PC-9 (cell line): ENCODE results near the gene MYO10. TPM values are rescaled to one million over a fixed set of nuclear protein-coding genes. Genes with fewer than 3 reads are reported as not detected.

Experiments used
- BruUV-seq: library from RNA; stranded (reverse); fragments of 400-500 nt; replicated peaks from 2 replicates; lab custom pipeline; 2021; lab: Mats Ljungman, UMichigan
- CTCF ChIA-PET: fragments of 300-600 bp; sonication (Branson Sonifier 250); formaldehyde crosslinking; loops from one replicate; lab custom pipeline; 2022; ENCODE audit warnings: antibody characterized with exemption; lab: Charles Lee
- POLR2A ChIA-PET: fragments of 300-600 bp; sonication (Branson Sonifier 250); formaldehyde crosslinking; loops from one replicate; lab custom pipeline; 2022; ENCODE audit warnings: antibody characterized with exemption; ENCODE audit not compliant: unreplicated experiment; lab: Charles Lee
- DNase-seq, 2 experiments: peaks; one replicate each; pipeline versions ENCODE4 v3.0.0 to v3.0.0-alpha.2; 2015 to 2022; ENCODE audit warnings: mixed read lengths in 1 of 2
- H2AFZ ChIP-seq: fragments of 200-600 bp; sonication (generic); 2 replicates; pipeline ENCODE4 v1.8.1; 2017; ENCODE audit warnings: antibody characterized with exemption
- H3F3A ChIP-seq: fragments of 200-600 bp; sonication (generic); 2 replicates; pipeline ENCODE4 v1.8.1; 2017; ENCODE audit warnings: antibody characterized with exemption, mild to moderate bottlenecking, low read depth; ENCODE audit not compliant: insufficient read depth
- H3K27ac ChIP-seq: fragments of 200-600 bp; sonication (generic); 2 replicates; pipeline ENCODE4 v1.6.1; 2016; ENCODE audit warnings: mixed run types
- H3K27me3 ChIP-seq: fragments of 200-600 bp; sonication (generic); 2 replicates; pipeline ENCODE4 v1.6.1; 2016; ENCODE audit warnings: low read depth, mixed run types; ENCODE audit not compliant: insufficient read depth
- H3K36me3 ChIP-seq: fragments of 200-600 bp; sonication (generic); 2 replicates; pipeline ENCODE4 v1.6.1; 2016; ENCODE audit warnings: low read depth, mixed run types
- H3K4me1 ChIP-seq: fragments of 200-600 bp; sonication (generic); replicated peaks from 2 replicates; pipeline ENCODE4 v1.6.1; 2016; ENCODE audit warnings: mixed run types; ENCODE audit not compliant: insufficient read depth
- H3K4me2 ChIP-seq: fragments of 200-600 bp; sonication (generic); 2 replicates; pipeline ENCODE4 v1.6.1; 2017; ENCODE audit warnings: mixed run types
- H3K4me3 ChIP-seq: fragments of 200-600 bp; sonication (generic); 2 replicates; pipeline ENCODE4 v1.6.1; 2016; ENCODE audit warnings: mixed run types
- H3K79me2 ChIP-seq: fragments of 200-600 bp; sonication (generic); 2 replicates; pipeline ENCODE4 v1.6.1; 2017; ENCODE audit warnings: low read depth, mixed run types
- H3K9me2 ChIP-seq: fragments of 200-600 bp; sonication (generic); 2 replicates; pipeline ENCODE4 v1.8.1; 2017; ENCODE audit warnings: mild to moderate bottlenecking; ENCODE audit not compliant: insufficient read depth
- H3K9me3 ChIP-seq: fragments of 200-600 bp; sonication (generic); 2 replicates; pipeline ENCODE4 v1.8.1; 2016; ENCODE audit warnings: low read depth; ENCODE audit not compliant: insufficient read depth
- H4K20me1 ChIP-seq: fragments of 200-600 bp; sonication (generic); 2 replicates; pipeline ENCODE4 v1.8.1; 2017; ENCODE audit not compliant: insufficient read depth
- CTCF ChIP-seq: fragments of 200-600 bp; sonication (generic); conservative IDR thresholded peaks from 2 replicates; pipeline ENCODE4 v1.6.1; 2017; ENCODE audit warnings: mixed run types, antibody characterized with exemption, mild to moderate bottlenecking, moderate library complexity
- EZH2 ChIP-seq: fragments of 200-600 bp; sonication (generic); IDR thresholded peaks from 2 replicates; pipeline ENCODE4 v1.8.0; 2017; ENCODE audit warnings: antibody characterized with exemption, low read depth
- intact Hi-C: fragments of 100-400 bp; cut with micrococcal nuclease; formaldehyde crosslinking; loops from one replicate; pipeline ENCODE4 v1.10.0; 2022; ENCODE audit not compliant: unreplicated experiment
- total RNA-seq: library from RNA; stranded (reverse); gene quantifications from 2 replicates; pipeline ENCODE4 v1.2.3, GENCODE V29; 2021

MYO10 gene
- total RNA-seq, 1 experiment from 2014 or later = 92.8 TPM

GRCh38 chr5:16886366-16886736, 49.7 kb downstream of the MYO10 start:
- no peaks in the 10 kb centered on the region for H3K36me3 ChIP-seq
- TF ChIP-seq EZH2 (no peak), CTCF (no peak)
- no peak for DNase-seq
- no peaks in the 10 kb centered on the region for H3K9me3 ChIP-seq
- H4K20me1 ChIP-seq = peaks cover 3% of the 10 kb centered on the region; the same call in 1 of the 2 replicates
- ChIA-PET CTCF (interaction anchor here (0.6 kb wide), 2 partner anchors 27 to 37 kb away, joined by 4 to 6 read pairs; no protein-coding TSS in a partner anchor), POLR2A (no interaction called here)
- no peak overlapping the region for H3K4me3 ChIP-seq
- peaks cover 77% of the 10 kb centered on the region for H3K79me2 ChIP-seq
- no TSS peak for BruUV-seq
- no peaks in the 10 kb centered on the region for H3K27me3 ChIP-seq
- H3K4me2 ChIP-seq = no peak overlapping the region
- intact Hi-C loops = no loop called here
- H3K27ac ChIP-seq = no peak overlapping the region
- H3K9me2 ChIP-seq = no peaks in the 10 kb centered on the region
- H2AFZ ChIP-seq = no peak overlapping the region
- peaks cover 52% of the 10 kb centered on the region for H3K4me1 ChIP-seq
- H3F3A ChIP-seq = peaks cover 39% of the 10 kb centered on the region

- Histone ChIP-seq H3K79me2 (peaks cover 77% of the 10 kb centered on the region), H4K20me1 (peaks cover 3% of the 10 kb centered on the region; the same call in 1 of the 2 replicates)
These were observed 50.3 kb downstream of the MYO10 start for GRCh38 chr5:16885635-16886365.

GRCh38 chr5:16884595-16884994, 51.5 kb downstream of the MYO10 start:
- H2AFZ ChIP-seq = no peak overlapping the region
- no peaks in the 10 kb centered on the region for H3K9me3 ChIP-seq
- no peaks in the 10 kb centered on the region for H3K27me3 ChIP-seq
- H3K36me3 ChIP-seq = no peaks in the 10 kb centered on the region
- DNase-seq = peak in 1 of 2 experiments; percentile 75
- ChIA-PET POLR2A (no interaction called here), CTCF (no interaction called here)
- intact Hi-C loops = no loop called here
- H3F3A ChIP-seq = peaks cover 25% of the 10 kb centered on the region
- TF ChIP-seq CTCF (no peak), EZH2 (no peak)
- peaks cover 3% of the 10 kb centered on the region; the same call in 1 of the 2 replicates for H4K20me1 ChIP-seq
- peak overlapping the region; percentile 29 for H3K4me2 ChIP-seq
- peak overlapping the region; percentile 2; the same call in 1 of the 2 replicates for H3K27ac ChIP-seq
- peaks cover 83% of the 10 kb centered on the region for H3K79me2 ChIP-seq
- H3K9me2 ChIP-seq = no peaks in the 10 kb centered on the region
- H3K4me3 ChIP-seq = no peak overlapping the region
- peaks cover 40% of the 10 kb centered on the region for H3K4me1 ChIP-seq
- no TSS peak for BruUV-seq

More at GRCh38 chr5:16885635-16886365, 50.3 kb downstream of the MYO10 start:
- Histone ChIP-seq H3K4me3 (no peak overlapping the region), H3K4me2 (no peak overlapping the region), H3K9me2 (no peaks in the 10 kb centered on the region), H3K36me3 (no peaks in the 10 kb centered on the region), H3K9me3 (no peaks in the 10 kb centered on the region), H3F3A (peaks cover 37% of the 10 kb centered on the region), H3K4me1 (peaks cover 52% of the 10 kb centered on the region), H2AFZ (no peak overlapping the region), H3K27ac (no peak overlapping the region), H3K27me3 (no peaks in the 10 kb centered on the region)
- no peak for DNase-seq
- TF ChIP-seq CTCF = no peak
- TF ChIP-seq EZH2 = no peak
- no TSS peak for BruUV-seq
- intact Hi-C loops = no loop called here
- ChIA-PET POLR2A (no interaction called here), CTCF (interaction anchor here (0.6 kb wide), 3 partner anchors 28 to 247 kb away, joined by 3 to 6 read pairs (median 4); no protein-coding TSS in a partner anchor)
